Measurements from ENCODE around the gene IL2. TPM values are rescaled to one million over a fixed set of nuclear protein-coding genes. Genes with fewer than 3 reads are reported as not detected.

IL2 gene
- total RNA-seq, 4 donors from 2014 or later: not detected

GRCh38 chr4:122431351-122431750 lies 25.2 kb downstream of the IL2 start:
- Histone ChIP-seq H3K4me1 (no peaks in the 10 kb centered on the region), H3K9me3 (no peaks in the 10 kb centered on the region), H3K27me3 (no peaks in the 10 kb centered on the region), H3K36me3 (no peaks in the 10 kb centered on the region), H3K27ac (no peak overlapping the region), H3K4me3 (no peak overlapping the region)
- intact Hi-C loops (cut with DNase I; ENCODE audit: low total_unique reads): no loop called here
- in situ Hi-C loops (cut with MboI; ENCODE audit: low pct_ligation_motif_present in 1 of 4, low pct_unique_long_range_greater_than_20kb in 1 of 4, low sequenced_read_pairs in 3 of 4): no loop called here
- no peak for DNase-seq
- TF ChIP-seq POLR2AphosphoS5 (IDR thresholded peaks at IDR 0.05) (no peak), EP300 (IDR thresholded peaks at IDR 0.05; ENCODE audit: low read depth) (no peak), POLR2A (IDR thresholded peaks at IDR 0.05) (no peak), CTCF (IDR thresholded peaks at IDR 0.05) (no peak)
- WGBS, 2 donors (ENCODE audit: low coverage in 1 of 2): 71 to 76% methylated on average over 5 of the region's 5 CpGs

- H3K27me3 ChIP-seq: no peaks in the 10 kb centered on the region
- H3K4me3 ChIP-seq: no peak overlapping the region
- intact Hi-C loops (cut with DNase I; ENCODE audit: low total_unique reads) (no loop called here), in situ Hi-C loops (cut with MboI; ENCODE audit: low pct_ligation_motif_present in 1 of 4, low pct_unique_long_range_greater_than_20kb in 1 of 4, low sequenced_read_pairs in 3 of 4) (no loop called here)
- no peak for TF ChIP-seq POLR2A (IDR thresholded peaks at IDR 0.05)
- H3K36me3 ChIP-seq: no peaks in the 10 kb centered on the region
- H3K4me1 ChIP-seq: no peaks in the 10 kb centered on the region
- no peaks in the 10 kb centered on the region for H3K9me3 ChIP-seq
- no peak overlapping the region for H3K27ac ChIP-seq
- no peak for DNase-seq
These were observed 33.3 kb downstream of the IL2 start for GRCh38 chr4:122423246-122423645.

GRCh38 chr4:122412547-122412946 lies 44.0 kb downstream of the IL2 start:
- no peak for TF ChIP-seq POLR2A (IDR thresholded peaks at IDR 0.05)
- TF ChIP-seq POLR2AphosphoS5 (IDR thresholded peaks at IDR 0.05): no peak
- no peak for TF ChIP-seq CTCF (IDR thresholded peaks at IDR 0.05)
- no peak for TF ChIP-seq EP300 (IDR thresholded peaks at IDR 0.05; ENCODE audit: low read depth)
- no peaks in the 10 kb centered on the region for H3K9me3 ChIP-seq
- intact Hi-C loops (cut with DNase I; ENCODE audit: low total_unique reads) (no loop called here), in situ Hi-C loops (cut with MboI; ENCODE audit: low pct_ligation_motif_present in 1 of 4, low pct_unique_long_range_greater_than_20kb in 1 of 4, low sequenced_read_pairs in 3 of 4) (no loop called here)
- 31 to 39% methylated on average over 3 of the region's 3 CpGs for WGBS, 2 donors (ENCODE audit: low coverage in 1 of 2)
- no peaks in the 10 kb centered on the region for H3K27me3 ChIP-seq
- H3K4me3 ChIP-seq: no peak overlapping the region
- DNase-seq: no peak
- no peaks in the 10 kb centered on the region for H3K4me1 ChIP-seq
- H3K27ac ChIP-seq: no peak overlapping the region
- no peaks in the 10 kb centered on the region for H3K36me3 ChIP-seq

GRCh38 chr4:122403861-122404260 lies 52.7 kb downstream of the IL2 start:
- 61% methylated on average over 3 of the region's 3 CpGs; no CpG with 5 or more reads in 1 of the 2 donors for WGBS, 2 donors (ENCODE audit: low coverage in 1 of 2)
- no peak overlapping the region for H3K27ac ChIP-seq
- H3K4me3 ChIP-seq: no peak overlapping the region
- no peaks in the 10 kb centered on the region for H3K27me3 ChIP-seq
- in situ Hi-C loops (cut with MboI; ENCODE audit: low pct_ligation_motif_present in 1 of 4, low pct_unique_long_range_greater_than_20kb in 1 of 4, low sequenced_read_pairs in 3 of 4): no loop called here
- H3K9me3 ChIP-seq: no peaks in the 10 kb centered on the region
- TF ChIP-seq CTCF (IDR thresholded peaks at IDR 0.05) (no peak), POLR2A (IDR thresholded peaks at IDR 0.05) (no peak), POLR2AphosphoS5 (IDR thresholded peaks at IDR 0.05) (no peak), EP300 (IDR thresholded peaks at IDR 0.05; ENCODE audit: low read depth) (no peak)
- H3K36me3 ChIP-seq: no peaks in the 10 kb centered on the region
- no peak for DNase-seq
- intact Hi-C loops (cut with DNase I; ENCODE audit: low total_unique reads): no loop called here
- H3K4me1 ChIP-seq: no peaks in the 10 kb centered on the region

Other genes with a start within 250 kb of the IL2 start
- gene ADAD1, start 77.7 kb downstream of the IL2 start, total RNA-seq: not detected
- under 1 TPM in 1 of 4 donors, not detected in 3; 0.16 TPM for gene IL21, start 164.3 kb upstream of the IL2 start, total RNA-seq